Measurements from ENCODE around the gene ANGPTL4.
"Not testable (repeated sequence)": the region's sequence is repeated elsewhere in the genome, so short reads cannot be mapped to it uniquely, and the experiment has no call there.

Gene ANGPTL4

DNA sequence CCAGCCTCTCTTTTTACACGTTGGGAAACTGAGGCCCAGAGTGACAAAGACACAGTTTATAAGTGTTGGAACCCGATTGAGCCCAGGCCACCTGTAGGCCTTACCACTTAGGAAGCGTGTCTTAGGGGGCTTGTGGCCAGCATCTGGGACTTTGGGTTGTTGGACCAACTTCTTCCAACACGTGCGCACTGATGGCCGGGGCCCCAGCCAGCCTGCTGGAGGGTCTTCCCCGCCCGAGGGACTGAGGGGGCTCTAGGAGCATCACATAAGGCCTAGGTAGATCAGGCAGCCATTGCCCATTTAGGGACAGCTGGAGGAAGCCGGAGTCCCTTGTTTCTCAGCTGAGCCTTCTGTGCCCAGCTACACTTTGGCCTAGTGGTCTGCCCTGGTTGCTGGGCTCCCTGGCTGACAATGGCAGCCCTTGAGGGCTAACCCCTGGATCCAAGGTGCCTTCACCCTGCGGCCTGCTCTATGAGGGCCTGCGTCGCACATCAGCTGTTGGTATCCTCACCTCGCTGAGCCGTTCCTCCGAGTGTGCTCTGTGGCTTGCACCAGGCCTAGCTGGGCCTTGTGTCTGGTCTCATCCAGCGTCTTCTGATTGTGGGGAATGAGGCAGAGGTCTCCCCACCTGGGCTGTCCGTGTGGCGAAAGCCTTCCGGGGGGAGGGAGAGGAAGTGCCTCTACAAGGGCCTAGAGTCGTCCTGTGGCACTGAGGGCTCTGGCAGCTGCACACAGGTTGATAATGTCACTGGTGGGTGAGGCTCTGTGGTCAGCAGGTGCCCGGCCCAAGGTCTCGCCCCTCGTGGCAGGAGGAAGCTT, 27.5 kb downstream of the ANGPTL4 start:
- DNase-seq = no peak

DNA sequence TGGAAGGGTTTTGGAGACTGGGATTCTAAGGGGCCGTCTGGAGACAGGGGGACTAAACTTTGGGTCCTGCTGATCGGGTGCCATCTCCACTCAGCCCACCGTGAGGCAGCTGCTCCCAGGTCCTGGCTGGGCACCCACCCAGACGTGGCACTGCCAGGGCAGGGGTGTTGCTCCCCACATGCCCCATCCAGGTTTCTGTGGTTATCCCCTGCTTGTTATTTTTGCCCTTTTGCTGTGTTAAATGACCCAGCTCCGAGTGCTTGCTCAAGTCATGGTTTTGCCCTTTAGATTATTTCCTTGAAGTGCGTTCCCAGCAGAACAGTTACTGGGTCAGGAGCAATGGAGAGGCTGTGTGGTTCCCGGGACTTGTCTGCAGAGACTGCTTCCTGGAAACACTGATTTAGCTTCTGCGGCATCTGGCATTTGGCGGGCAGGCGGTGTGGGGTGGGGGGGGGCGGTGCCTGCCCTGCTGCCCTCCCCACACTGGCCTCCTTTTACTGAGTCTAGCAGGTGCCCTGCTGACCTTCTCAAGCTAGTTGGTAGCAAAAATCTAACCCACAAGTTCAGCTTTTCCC, 28.1 kb downstream of the ANGPTL4 start:
- no peak for DNase-seq

DNA sequence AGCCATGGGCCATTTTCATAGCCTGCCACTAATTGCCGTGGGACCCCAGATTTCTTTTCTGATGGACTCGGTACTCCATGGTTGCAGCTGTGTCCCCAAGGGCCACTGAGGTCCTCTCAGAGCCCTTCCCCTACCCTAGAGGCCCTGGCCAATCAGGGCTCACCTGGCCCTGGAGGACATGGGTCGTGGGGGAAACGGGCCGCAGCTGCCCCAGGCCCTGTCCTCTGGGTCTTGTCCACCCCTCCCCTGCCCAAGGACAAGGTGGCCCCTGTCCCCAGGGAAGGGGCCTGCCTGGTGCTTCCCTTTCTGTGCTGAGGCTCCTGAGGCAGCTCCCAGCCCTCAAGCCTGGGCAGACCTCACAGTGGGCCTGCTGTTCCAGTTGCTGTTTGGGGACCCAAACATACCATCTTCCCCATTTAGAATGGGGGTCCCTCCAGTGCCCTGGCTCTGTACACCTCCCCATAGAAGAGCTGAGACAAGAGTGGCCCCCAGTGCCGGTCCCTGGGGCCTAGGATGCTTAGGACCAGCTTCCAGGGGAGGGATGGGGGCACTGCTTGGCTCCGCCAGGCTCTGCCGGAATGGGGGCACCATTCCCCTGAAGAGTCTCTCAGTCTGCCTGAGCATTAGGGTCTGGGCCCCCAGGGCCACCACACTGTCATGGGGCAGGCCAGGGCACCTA, 29.4 kb downstream of the ANGPTL4 start:
- no peak for DNase-seq

DNA sequence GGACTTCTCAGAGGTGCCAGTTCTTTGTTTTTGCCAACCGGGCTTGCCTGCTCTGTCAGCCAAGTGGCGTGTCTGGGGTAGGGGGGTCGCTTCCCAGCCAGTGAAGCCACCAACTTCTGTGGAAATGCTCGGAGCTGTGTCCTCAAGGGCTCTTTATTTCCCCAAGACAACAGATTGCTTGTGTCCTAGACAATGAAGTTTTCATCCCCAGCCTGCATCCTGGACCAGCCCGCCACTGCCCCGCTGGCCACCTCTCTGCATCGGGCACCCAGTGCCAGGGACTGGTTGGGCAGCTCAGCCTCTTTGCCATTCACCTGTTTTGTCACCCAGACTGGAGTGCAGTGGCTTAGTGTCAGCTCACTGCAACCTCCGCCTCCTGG, 29.9 kb downstream of the ANGPTL4 start:
- DNase-seq = no peak

DNA sequence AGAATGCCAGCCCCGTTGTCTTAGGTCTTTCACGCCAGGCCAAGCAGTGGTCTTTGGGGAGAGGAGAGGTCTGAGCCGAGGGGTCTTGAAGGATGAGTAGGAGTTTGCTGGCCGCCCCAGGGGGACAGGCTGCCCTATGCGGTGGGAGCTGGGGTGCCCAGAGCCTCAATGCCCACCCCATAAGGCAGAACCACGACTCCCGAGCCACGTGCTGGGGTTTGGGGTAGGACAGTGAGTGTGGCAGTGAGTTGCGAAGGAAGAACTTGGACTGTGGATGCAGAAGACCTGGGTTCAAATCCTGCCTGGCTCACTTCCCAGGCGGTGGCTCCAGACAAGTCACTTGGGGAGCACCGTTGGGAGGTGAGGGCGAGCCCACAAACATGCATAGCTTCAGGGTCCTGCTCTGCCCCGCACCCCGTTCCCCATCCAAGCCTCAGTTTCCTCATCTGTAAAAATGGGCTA, 31.7 kb downstream of the ANGPTL4 start:
- no peak for DNase-seq

DNA sequence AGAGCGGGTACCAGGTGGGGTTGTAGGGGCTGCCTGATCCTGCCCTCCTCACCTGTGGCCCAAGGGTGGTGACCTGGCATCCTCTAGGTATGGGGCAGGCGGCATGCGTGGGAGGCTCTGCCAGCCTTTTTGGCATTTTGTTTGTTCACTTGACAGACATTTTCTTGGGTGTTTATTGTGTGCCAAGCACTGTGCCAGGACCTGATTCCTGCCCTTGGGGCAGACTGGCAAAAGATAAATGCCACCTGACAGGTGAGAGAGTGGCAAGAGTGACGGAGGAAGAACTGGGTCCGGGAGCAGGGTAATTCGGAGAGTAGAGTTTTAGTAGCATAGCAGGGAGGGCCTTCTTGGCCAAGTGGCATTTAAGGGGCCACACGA, 32.2 kb downstream of the ANGPTL4 start:
- no peak for DNase-seq

DNA sequence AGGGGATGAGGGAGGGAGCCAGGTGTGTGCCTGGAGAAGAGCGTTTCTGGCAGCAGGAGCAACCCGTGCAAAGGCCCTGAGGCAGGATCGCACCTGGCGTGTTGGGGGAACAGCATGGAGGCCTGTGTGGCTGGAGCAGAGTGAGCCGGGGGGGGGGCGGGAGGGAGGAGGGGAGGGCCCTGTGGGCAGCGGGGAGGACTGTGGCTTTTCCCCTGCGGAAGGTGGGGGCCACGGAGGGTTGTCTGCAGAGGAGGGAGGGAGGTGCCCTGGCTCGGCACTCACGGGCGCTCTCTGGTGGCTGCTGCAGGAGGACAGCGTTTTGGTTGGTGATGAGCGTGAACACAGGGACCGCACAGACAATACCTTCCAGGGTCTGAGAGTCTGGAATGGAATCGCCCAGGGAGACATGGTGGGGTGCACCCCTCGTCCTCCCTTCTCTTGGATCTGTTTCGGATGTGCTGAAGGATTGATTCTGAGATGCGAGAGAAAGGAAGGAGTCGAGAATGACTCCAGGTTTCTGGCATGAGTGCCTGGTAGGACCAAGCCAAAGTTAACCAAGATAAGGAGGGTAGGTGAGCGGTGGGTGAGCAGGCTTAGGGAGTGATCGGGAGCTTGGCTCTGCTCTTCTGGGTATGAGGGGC, 32.7 kb downstream of the ANGPTL4 start:
- no peak for DNase-seq

DNA sequence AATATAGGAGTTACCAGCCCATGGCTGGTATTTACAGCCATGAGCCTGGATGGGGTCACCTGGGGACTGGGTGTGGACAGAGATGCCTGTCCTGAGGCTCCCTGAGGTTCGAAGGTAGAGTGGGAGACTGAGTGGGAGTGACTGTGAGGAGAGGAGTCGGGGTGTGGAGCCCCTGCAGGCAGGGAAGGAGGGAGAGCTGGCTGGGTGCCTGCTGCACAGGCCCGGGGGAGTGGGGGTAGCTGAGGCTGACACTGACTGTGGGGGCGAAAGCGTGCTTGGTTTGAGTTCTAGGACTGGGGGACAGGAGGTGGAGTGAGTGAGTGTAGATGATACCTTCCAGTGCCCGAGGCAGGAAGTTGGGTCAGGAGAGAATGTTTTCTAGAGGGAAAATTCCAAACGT, 33.3 kb downstream of the ANGPTL4 start:
- DNase-seq = no peak

DNA sequence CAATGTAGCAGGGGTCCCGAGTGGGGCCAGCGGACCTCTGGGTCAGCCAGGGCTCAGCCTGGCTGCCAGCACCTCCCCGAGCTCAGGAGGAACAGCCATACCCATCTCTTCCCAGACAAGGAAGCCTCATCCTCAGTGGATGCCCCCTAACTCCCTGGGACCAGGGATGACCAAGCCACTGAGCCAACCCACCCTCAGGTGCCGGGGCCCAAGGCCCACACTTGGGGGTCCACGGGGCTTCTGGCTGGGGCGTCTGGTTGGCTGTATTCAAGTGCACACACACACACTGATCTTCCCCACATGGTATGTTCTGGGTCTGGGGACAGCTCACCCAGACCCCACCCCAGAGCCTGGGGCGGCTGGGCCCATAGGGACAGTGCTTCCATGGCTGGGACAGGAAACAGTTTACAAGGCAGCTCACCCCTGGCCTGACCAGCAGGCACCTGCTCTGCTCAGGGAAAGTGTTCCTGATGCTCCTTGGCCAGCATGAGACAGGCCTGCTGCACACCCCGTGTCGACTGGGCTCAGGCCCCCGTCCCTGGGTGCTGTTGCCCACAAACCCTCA, 33.9 kb downstream of the ANGPTL4 start:
- no peak for DNase-seq

DNA sequence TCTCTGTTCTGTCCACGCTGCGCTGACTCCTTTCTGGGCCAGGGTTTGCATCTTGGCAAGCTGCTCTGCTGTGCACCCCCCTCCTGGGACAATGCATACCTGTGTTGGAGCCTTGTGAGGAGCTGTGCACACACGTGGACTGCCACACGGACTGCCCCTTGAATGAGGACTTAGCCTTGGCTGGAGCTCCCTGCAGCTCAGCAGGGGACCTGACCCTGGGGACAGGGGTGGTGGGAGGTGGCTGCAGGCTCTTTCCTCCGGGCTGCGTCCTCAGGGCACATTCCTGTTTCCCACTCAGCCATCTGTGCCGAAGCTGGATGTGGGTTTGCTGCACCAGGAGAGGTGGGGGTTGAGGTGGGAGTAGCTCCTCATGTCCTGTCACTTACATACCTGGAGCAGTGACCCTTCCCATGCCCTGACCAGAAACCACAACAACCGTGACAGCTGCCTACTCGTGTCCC, 34.4 kb downstream of the ANGPTL4 start:
- DNase-seq = no peak

DNA sequence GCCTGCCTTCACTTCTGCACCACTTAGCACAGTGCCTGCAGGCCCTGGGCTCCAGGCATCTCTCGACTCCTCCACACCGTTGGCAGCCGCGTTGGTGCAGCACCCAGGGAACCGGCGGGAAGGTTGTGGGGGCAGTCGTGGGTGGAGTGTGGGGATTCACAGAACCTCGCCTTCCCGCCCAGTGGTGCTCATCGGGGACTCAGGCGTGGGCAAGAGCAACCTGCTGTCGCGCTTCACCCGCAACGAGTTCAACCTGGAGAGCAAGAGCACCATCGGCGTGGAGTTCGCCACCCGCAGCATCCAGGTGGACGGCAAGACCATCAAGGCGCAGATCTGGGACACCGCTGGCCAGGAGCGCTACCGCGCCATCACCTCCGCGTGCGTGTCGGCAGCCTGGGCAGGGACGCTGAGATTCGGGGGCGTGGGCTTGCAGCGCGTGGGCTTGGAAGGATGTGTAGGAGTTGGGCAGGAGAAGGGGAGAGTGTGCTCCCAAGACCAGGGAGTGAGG, 35.8 kb downstream of the ANGPTL4 start:
- no peak for DNase-seq

DNA sequence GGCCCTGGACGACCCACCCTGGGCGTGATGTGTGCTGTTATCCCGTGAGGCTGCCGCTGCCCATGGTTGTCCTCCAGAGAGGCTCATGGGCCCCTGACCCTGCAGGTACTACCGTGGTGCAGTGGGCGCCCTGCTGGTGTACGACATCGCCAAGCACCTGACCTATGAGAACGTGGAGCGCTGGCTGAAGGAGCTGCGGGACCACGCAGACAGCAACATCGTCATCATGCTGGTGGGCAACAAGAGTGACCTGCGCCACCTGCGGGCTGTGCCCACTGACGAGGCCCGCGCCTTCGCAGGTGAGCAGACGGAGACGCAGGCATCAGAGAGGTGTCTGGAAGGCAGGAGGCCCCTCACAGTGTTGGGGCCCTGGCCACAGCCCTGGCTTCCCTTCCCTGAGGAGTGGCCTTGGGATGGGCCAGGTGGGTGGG, 38.0 kb downstream of the ANGPTL4 start:
- DNase-seq = no peak

DNA sequence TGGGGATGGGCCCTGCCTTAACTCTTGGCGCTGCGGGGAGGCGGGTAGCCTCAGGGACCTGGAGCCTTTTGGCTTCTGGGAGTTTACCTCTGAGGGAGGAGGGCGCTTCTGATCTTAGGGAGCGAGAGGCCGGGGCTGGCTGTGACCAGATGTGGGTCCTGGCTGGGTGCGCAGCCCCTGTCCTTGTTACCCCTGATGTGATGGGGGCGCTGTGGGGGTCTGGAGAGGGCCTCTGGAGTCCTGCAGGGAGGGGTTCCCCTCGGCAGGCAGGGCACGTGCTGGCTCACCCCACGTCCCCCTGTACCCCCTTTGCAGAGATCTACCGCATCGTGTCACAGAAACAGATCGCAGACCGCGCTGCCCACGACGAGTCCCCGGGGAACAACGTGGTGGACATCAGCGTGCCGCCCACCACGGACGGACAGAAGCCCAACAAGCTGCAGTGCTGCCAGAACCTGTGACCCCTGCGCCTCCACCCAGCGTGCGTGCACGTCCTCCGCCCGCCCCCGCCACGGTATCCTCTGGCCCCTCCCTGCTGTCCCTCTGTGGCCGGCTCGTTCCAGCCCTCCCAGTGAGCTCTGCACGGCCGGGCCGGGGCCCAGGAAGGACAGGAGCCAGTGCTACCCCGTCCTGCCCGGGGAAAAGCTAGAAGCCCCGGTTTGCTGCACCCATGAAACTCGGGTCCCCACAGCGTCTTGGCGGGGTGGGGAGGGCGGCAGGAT, 39.3 kb downstream of the ANGPTL4 start:
- no peak for DNase-seq

DNA sequence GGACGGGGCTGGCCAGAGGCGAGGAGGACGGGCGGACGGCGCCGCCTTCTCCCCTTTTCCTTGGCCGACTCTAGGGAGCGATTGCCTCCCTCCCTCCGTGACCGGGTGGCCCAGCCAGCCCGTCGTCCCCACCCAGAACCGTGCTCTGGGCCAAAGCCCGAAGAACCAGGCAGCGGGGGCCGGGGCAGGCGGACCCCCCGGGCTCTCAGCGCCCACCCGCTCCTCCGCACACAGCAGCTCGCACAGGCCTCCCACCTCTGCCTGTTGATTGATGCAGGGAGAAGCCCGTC, 39.8 kb downstream of the ANGPTL4 start:
- DNase-seq = no peak

DNA sequence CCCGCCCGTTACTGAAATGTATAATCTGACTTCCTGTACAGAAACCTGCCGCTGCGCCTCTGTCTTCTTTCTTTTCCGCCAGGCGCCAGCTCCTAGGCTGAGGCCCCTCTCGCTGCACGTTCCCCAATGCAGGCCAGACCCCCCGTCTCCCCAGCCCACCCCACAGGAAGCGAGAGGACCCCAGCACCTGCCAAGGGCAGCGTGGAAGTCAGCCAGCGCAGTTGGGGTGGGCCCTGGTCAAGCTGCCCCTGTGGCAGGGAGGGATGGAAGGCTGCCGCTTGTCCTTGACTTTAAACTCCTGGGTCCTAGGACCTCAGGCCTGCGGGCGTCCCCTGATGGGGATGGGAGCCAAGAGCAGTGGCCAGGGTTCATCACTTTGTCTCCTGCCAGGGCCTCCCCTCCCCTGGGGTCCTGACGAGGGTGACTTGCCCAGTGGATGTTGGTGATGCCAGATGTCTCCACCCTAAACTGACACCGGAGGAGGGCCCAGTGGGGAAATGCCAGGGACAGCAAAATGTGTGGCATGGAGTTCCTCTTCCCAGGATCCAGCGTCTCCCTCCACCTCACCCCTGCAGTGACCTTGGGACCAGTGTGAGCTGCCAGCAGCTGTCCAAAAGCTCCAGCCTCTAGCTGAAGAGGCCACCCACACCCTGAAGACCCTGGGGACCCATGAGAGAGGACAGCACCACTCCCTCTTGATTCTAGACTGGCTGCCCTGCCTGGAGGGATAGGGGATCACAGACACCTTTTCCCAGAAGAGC, 40.6 kb downstream of the ANGPTL4 start:
- DNase-seq = no peak

DNA sequence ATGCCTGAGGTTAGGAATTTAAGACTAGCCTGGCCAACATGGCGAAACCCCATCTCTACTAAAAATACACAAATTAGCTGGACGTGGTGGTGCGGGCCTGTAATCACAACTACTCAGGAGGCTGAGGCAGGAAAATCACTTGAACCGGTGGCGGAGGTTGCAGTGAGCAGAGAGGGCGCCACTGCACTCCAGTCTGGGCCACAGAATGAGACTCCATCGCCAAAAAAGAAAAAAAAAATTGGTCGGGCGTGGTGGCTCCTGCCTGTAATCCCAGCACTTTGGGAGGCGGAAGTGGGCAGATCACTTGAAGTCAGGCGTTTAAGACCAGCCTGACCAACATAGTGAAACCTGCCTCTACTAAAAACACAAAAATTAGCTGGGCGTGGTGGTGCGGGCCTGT, 46.8 kb downstream of the ANGPTL4 start:
- DNase-seq = not testable (repeated sequence)

DNA sequence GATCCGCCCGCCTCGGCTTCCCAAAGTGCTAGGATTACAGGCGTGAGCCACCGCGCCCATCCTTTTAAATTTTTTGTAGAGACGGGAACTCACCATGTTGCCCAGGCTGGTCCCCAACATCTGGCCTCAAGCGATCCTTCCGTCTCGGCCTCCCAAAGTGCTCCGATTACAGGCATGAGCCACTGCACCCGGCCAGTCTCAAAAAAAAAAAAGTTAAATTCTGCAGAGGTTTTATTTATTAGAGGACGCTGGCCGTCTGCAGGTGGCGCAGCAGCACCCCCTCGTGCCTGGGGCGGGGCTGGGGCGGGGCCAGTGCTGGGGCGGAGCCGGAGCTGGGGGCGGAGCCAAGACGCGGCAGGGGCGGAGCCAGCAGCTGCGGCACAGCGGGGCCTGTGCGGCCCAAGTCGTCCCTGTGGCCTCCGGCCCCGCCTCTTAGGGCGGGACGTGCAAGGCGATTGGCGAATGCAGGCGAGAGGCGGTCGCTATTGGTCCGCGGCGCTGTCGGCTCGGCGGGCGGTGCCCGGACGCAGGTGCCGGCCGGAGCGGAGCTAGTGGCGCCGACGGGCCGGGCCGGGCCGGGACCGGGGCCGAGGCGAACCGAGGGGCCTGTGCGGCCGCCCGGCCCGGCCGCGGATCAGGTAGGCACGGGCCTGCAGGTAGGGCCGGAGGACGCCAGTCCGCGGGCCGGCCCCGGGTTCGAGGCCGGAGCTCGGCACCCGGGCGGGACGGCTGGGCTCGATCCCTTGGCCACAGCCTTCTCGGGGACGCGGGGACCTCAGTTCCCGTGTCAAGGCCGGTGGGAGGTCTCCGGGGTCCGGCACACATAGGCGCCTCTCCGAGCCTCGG, 49.1 kb downstream of the ANGPTL4 start, which contains the start of gene MARCHF2:
MARCHF2 (plus strand) TSS at position 523 of the 846 bp plus-strand sequence. CDS start 8,536 bp downstream, outside the sequence.
- DNase-seq = peak; percentile 93

DNA sequence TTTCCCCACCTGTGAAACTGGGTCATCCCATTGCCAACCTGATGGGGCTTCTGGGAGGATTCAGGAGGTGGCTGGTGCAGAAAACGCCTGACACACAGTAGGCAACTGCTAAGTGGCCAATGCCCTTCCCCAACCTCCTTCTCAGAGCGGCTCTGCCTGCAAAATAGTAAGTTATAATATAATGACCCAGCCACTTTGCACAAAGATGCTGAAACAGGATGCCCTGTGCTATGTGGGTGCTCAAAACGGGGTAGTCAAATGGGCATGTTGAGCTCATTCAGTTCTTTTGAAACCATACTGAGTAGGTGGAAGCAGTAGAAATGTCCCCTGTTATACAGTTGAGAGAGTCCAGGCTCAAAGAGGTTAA, 49.7 kb downstream of the ANGPTL4 start:
- no peak for DNase-seq

DNA sequence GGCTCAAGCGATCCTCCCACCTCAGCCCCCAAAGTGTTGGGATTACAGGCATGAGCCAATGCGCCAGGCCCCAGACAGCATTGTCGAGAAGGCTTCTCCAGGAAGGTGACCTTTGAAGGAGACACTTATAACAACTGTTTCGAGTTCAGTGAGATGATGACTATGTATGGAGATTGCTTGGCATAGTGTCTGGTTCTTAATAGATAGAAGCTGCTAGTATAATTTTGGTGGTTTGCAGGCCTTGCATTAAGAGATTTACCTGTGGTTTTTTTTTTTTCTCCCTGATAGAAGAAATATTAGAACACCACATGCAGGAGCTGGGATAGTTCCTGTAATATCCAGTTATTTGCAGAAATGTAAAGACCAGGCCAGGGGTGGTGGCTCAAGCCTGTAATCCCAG, 52.8 kb downstream of the ANGPTL4 start:
- no peak for DNase-seq

All from NCI-H2171 (cell line).